Psoas muscle (tissue), 8 donors: Measurements from ENCODE around the gene CCL22. TPM values are rescaled to one million over a fixed set of nuclear protein-coding genes. Genes with fewer than 3 reads are reported as not detected.

Source experiments
- ATAC-seq, 4 donors: fragments of 200-7000 bp; cut with Tn5 transposase; one replicate each; pipeline ENCODE4 v1.9.1; 2020; ENCODE audit warnings: moderate library complexity in 3 of 4, mild to moderate bottlenecking in 2 of 4
- DNase-seq, 2 donors: peaks; one replicate each; pipeline ENCODE4 v3.0.0-alpha.2; 2020
- H3K27ac ChIP-seq: fragments of 200-600 bp; one replicate; pipeline ENCODE4 v1.8.0; 2022
- H3K27me3 ChIP-seq, 3 donors: fragments of 200-600 bp in 1 of 3; one replicate each; pipeline versions ENCODE4 v1.6.1 to v1.8.0; 2013 to 2022; ENCODE audit warnings: low read length in 2 of 3, mild to moderate bottlenecking in 2 of 3, moderate library complexity in 1 of 3; ENCODE audit not compliant: insufficient read depth in 3 of 3
- H3K36me3 ChIP-seq, 2 donors: fragments of 200-600 bp in 1 of 2; one replicate each; pipeline versions ENCODE4 v1.6.1 to v1.8.0; 2013 to 2022; ENCODE audit warnings: low read depth in 1 of 2, mild to moderate bottlenecking in 1 of 2, moderate library complexity in 1 of 2; ENCODE audit not compliant: insufficient read depth in 1 of 2
- H3K4me1 ChIP-seq: fragments of 200-600 bp; one replicate; pipeline ENCODE4 v1.8.0; 2022
- H3K4me3 ChIP-seq: fragments of 200-600 bp; one replicate; pipeline ENCODE4 v1.8.0; 2022; ENCODE audit warnings: mild to moderate bottlenecking
- H3K9me3 ChIP-seq: fragments of 200-600 bp; one replicate; pipeline ENCODE4 v1.8.0; 2022
- CTCF ChIP-seq: fragments of 200-600 bp; IDR thresholded peaks from one replicate; pipeline ENCODE4 v1.8.0; 2022; ENCODE audit warnings: antibody characterized with exemption
- WGBS, 3 donors: extraction: QIAGEN DNeasy Blood & Tissue Kit; methylation state at CpG; one replicate each; pipeline versions ENCODE4 v1.1.6 to v1.1.7; 2013; 5-methylcytosine and 5-hydroxymethylcytosine counted together
- intact Hi-C, 2 donors: fragments of 100-400 bp; cut with DNase I; formaldehyde crosslinking; loops; one replicate each; pipeline versions ENCODE4 v1.11.0 to v1.14.2; 2022
- polyA plus RNA-seq, 3 donors: library from polyadenylated mRNA; stranded (reverse); fragments of 200-250 nt; gene quantifications; one replicate each; pipeline ENCODE4 v1.2.3, GENCODE V29; 2013
- total RNA-seq, 4 donors: library from RNA; stranded (reverse); fragmentation: NEBNext Ultra II Directional in 2 of 4; extraction: Animal tissue kit (Norgen Biotek cat#: 25700) in 2 of 4; gene quantifications; one replicate each; pipeline versions ENCODE4 v1.2.1 to v1.2.4, GENCODE V29; 2021 to 2023
- donor health status: healthy with polysubstance abuse.
- donor health status: DM: no; HTN: no; CAD: no; lungs with moderate emphysema.
- donor health status: Bipolar disorder and iron deficiency.
- donor health status: healthy.
- donor health status: DM: yes; HTN: yes; CAD: no.
- donor health status: DM: no; HTN: no; CAD: no.
- donor health status: DM: no; HTN: no; CAD: no.
- donor health status: DM: yes; HTN: yes; CAD: no.

The CCL22 gene
- total and polyA plus RNA-seq, 7 donors = 0.04 to 0.12 TPM; not detected in 5

GRCh38 chr16:57381791-57382534 is 23.4 kb downstream of the CCL22 start:
- 84 to 87% (median 84%) methylated on average over 34 to 35 of the region's 35 CpGs for WGBS, 3 donors
- Histone ChIP-seq H3K27me3 (peaks cover 0 to 3% (median 0%) of the 10 kb centered on the region in 3 donors), H3K36me3 (no peaks in the 10 kb centered on the region), H3K27ac (no peak overlapping the region), H3K9me3 (no peaks in the 10 kb centered on the region), H3K4me3 (no peak overlapping the region), H3K4me1 (no peaks in the 10 kb centered on the region)
- TF ChIP-seq CTCF = no peak
- ATAC-seq = no peak
- intact Hi-C loops = no loop called here
- DNase-seq = no peak

DNA sequence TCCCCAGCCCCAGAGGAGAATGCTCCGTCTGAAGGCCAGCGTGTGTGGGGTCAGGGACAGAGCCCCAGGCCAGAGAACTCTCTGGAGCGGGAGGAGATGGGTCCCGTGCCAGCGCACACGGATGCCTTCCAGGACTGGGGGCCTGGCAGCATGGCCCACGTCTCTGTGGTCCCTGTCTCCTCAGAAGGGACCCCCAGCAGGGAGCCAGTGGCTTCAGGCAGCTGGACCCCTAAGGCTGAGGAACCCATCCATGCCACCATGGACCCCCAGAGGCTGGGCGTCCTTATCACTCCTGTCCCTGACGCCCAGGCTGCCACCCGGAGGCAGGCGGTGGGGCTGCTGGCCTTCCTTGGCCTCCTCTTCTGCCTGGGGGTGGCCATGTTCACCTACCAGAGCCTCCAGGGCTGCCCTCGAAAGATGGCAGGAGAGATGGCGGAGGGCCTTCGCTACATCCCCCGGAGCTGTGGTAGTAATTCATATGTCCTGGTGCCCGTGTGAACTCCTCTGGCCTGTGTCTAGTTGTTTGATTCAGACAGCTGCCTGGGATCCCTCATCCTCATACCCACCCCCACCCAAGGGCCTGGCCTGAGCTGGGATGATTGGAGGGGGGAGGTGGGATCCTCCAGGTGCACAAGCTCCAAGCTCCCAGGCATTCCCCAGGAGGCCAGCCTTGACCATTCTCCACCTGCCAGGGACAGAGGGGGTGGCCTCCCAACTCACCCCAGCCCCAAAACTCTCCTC is 24.1 kb downstream of the CCL22 start:
- no peaks in the 10 kb centered on the region for H3K4me1 ChIP-seq
- no peaks in the 10 kb centered on the region for H3K9me3 ChIP-seq
- H3K4me3 ChIP-seq = no peak overlapping the region

DNA sequence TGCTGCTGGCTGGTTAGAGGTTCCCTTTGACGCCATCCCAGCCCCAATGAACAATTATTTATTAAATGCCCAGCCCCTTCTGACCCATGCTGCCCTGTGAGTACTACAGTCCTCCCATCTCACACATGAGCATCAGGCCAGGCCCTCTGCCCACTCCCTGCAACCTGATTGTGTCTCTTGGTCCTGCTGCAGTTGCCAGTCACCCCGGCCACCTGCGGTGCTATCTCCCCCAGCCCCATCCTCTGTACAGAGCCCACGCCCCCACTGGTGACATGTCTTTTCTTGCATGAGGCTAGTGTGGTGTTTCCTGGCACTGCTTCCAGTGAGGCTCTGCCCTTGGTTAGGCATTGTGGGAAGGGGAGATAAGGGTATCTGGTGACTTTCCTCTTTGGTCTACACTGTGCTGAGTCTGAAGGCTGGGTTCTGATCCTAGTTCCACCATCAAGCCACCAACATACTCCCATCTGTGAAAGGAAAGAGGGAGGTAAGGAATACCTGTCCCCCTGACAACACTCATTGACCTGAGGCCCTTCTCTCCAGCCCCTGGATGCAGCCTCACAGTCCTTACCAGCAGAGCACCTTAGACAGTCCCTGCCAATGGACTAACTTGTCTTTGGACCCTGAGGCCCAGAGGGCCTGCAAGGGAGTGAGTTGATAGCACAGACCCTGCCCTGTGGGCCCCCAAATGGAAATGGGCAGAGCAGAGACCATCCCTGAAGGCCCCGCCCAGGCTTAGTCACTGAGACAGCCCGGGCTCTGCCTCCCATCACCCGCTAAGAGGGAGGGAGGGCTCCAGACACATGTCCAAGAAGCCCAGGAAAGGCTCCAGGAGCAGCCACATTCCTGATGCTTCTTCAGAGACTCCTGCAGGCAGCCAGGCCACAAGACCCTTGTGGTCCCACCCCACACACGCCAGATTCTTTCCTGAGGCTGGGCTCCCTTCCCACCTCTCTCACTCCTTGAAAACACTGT is 25.0 kb downstream of the CCL22 start:
- no peak overlapping the region for H3K27ac ChIP-seq
- no peak for ATAC-seq
- 77 to 82% (median 78%) methylated on average over 6 to 8 of the region's 8 CpGs for WGBS, 3 donors
- no peaks in the 10 kb centered on the region for H3K9me3 ChIP-seq
- peak in 1 of 2 donors; percentile 23 for DNase-seq
- no peaks in the 10 kb centered on the region for H3K36me3 ChIP-seq
- no peaks in the 10 kb centered on the region for H3K27me3 ChIP-seq
- no peaks in the 10 kb centered on the region for H3K4me1 ChIP-seq
- intact Hi-C loops = no loop called here
- no peak for TF ChIP-seq CTCF
- no peak overlapping the region for H3K4me3 ChIP-seq

More for the DNA sequence above, 24.1 kb downstream of the CCL22 start:
- WGBS, 3 donors = 88 to 94% (median 90%) methylated on average over 14 to 16 of the region's 16 CpGs
- Histone ChIP-seq H3K27ac (no peak overlapping the region), H3K36me3 (no peaks in the 10 kb centered on the region), H3K27me3 (no peaks in the 10 kb centered on the region)
- intact Hi-C loops = no loop called here
- no peak for TF ChIP-seq CTCF
- no peak for DNase-seq
- ATAC-seq = no peak

- no peak for TF ChIP-seq CTCF
- no peaks in the 10 kb centered on the region for H3K4me1 ChIP-seq
- WGBS, 3 donors = 69 to 75% (median 72%) methylated on average over 11 of the region's 11 CpGs
- intact Hi-C loops = no loop called here
- H3K4me3 ChIP-seq = no peak overlapping the region
- no peaks in the 10 kb centered on the region for H3K9me3 ChIP-seq
- no peak for ATAC-seq
- H3K27ac ChIP-seq = no peak overlapping the region
- DNase-seq = no peak
- no peaks in the 10 kb centered on the region for H3K27me3 ChIP-seq
- no peaks in the 10 kb centered on the region for H3K36me3 ChIP-seq
Measured at GRCh38 chr16:57384248-57385070, 25.9 kb downstream of the CCL22 start.
